Psoas muscle (tissue), 8 donors: ENCODE measurements around the gene ARHGAP10. TPM values are rescaled to one million over a fixed set of nuclear protein-coding genes. Genes with fewer than 3 reads are reported as not detected.
A peak's percentile ranks its signal among the peaks of the same experiment; 100 is the strongest.

Source experiments
- ATAC-seq, 4 donors: fragments of 200-7000 bp; cut with Tn5 transposase; one replicate each; pipeline ENCODE4 v1.9.1; 2020; ENCODE audit warnings: moderate library complexity in 3 of 4, mild to moderate bottlenecking in 2 of 4
- DNase-seq, 2 donors: peaks; one replicate each; pipeline ENCODE4 v3.0.0-alpha.2; 2020
- H3K27ac ChIP-seq: fragments of 200-600 bp; one replicate; pipeline ENCODE4 v1.8.0; 2022
- H3K27me3 ChIP-seq, 3 donors: fragments of 200-600 bp in 1 of 3; one replicate each; pipeline versions ENCODE4 v1.6.1 to v1.8.0; 2013 to 2022; ENCODE audit warnings: low read length in 2 of 3, mild to moderate bottlenecking in 2 of 3, moderate library complexity in 1 of 3; ENCODE audit not compliant: insufficient read depth in 3 of 3
- H3K36me3 ChIP-seq, 2 donors: fragments of 200-600 bp in 1 of 2; one replicate each; pipeline versions ENCODE4 v1.6.1 to v1.8.0; 2013 to 2022; ENCODE audit warnings: low read depth in 1 of 2, mild to moderate bottlenecking in 1 of 2, moderate library complexity in 1 of 2; ENCODE audit not compliant: insufficient read depth in 1 of 2
- H3K4me1 ChIP-seq: fragments of 200-600 bp; one replicate; pipeline ENCODE4 v1.8.0; 2022
- H3K4me3 ChIP-seq: fragments of 200-600 bp; one replicate; pipeline ENCODE4 v1.8.0; 2022; ENCODE audit warnings: mild to moderate bottlenecking
- H3K9me3 ChIP-seq: fragments of 200-600 bp; one replicate; pipeline ENCODE4 v1.8.0; 2022
- CTCF ChIP-seq: fragments of 200-600 bp; IDR thresholded peaks from one replicate; pipeline ENCODE4 v1.8.0; 2022; ENCODE audit warnings: antibody characterized with exemption
- WGBS, 3 donors: extraction: QIAGEN DNeasy Blood & Tissue Kit; methylation state at CpG; one replicate each; pipeline versions ENCODE4 v1.1.6 to v1.1.7; 2013; 5-methylcytosine and 5-hydroxymethylcytosine counted together
- intact Hi-C, 2 donors: fragments of 100-400 bp; cut with DNase I; formaldehyde crosslinking; loops; one replicate each; pipeline versions ENCODE4 v1.11.0 to v1.14.2; 2022
- polyA plus RNA-seq, 3 donors: library from polyadenylated mRNA; stranded (reverse); fragments of 200-250 nt; gene quantifications; one replicate each; pipeline ENCODE4 v1.2.3, GENCODE V29; 2013
- total RNA-seq, 4 donors: library from RNA; stranded (reverse); fragmentation: NEBNext Ultra II Directional in 2 of 4; extraction: Animal tissue kit (Norgen Biotek cat#: 25700) in 2 of 4; gene quantifications; one replicate each; pipeline versions ENCODE4 v1.2.1 to v1.2.4, GENCODE V29; 2021 to 2023
- donor health status: healthy with polysubstance abuse.
- donor health status: DM: no; HTN: no; CAD: no; lungs with moderate emphysema.
- donor health status: Bipolar disorder and iron deficiency.
- donor health status: healthy.
- donor health status: DM: yes; HTN: yes; CAD: no.
- donor health status: DM: no; HTN: no; CAD: no.
- donor health status: DM: no; HTN: no; CAD: no.
- donor health status: DM: yes; HTN: yes; CAD: no.

Gene ARHGAP10
- total and polyA plus RNA-seq, 7 donors, result 28.8 to 43.5 (median 34.0) TPM

- peaks cover 62% of the 10 kb centered on the region for H3K4me1 ChIP-seq
- intact Hi-C loops, result no loop called here
- no peak for TF ChIP-seq CTCF
- H3K27me3 ChIP-seq, result no peaks in the 10 kb centered on the region
- peak in 2 of 4 donors; percentile 1 for ATAC-seq
- DNase-seq, result no peak
- WGBS, 3 donors, result 71 to 94% (median 73%) methylated on average over 9 of the region's 9 CpGs
- no peak overlapping the region for H3K4me3 ChIP-seq
- H3K9me3 ChIP-seq, result no peaks in the 10 kb centered on the region
- H3K27ac ChIP-seq, result no peak overlapping the region
- peaks cover 3 to 19% of the 10 kb centered on the region in 2 donors for H3K36me3 ChIP-seq
These were observed 340.9 kb downstream of the ARHGAP10 start for GRCh38 chr4:148072789-148073188.

GRCh38 chr4:148073349-148073748 is 341.5 kb downstream of the ARHGAP10 start:
- TF ChIP-seq CTCF, result no peak
- Histone ChIP-seq H3K4me1 (peaks cover 57% of the 10 kb centered on the region), H3K36me3 (peaks cover 3 to 19% of the 10 kb centered on the region in 2 donors), H3K27me3 (no peaks in the 10 kb centered on the region), H3K4me3 (no peak overlapping the region), H3K9me3 (no peaks in the 10 kb centered on the region), H3K27ac (no peak overlapping the region)
- ATAC-seq (peak; percentile 19 to 74 (median 66)), DNase-seq (no peak)
- intact Hi-C loops, result no loop called here
- WGBS, 3 donors, result 70 to 79% (median 71%) methylated on average over 6 of the region's 6 CpGs

- Histone ChIP-seq H3K36me3 (peaks cover 3 to 25% of the 10 kb centered on the region in 2 donors), H3K27me3 (no peaks in the 10 kb centered on the region), H3K4me3 (no peak overlapping the region), H3K9me3 (no peaks in the 10 kb centered on the region), H3K27ac (peak overlapping the region; percentile 46), H3K4me1 (peaks cover 55% of the 10 kb centered on the region)
- intact Hi-C loops, result no loop called here
- ATAC-seq (peak in 3 of 4 donors; percentile 32 to 35 (median 33)), DNase-seq (no peak)
- 54 to 62% (median 58%) methylated on average over 5 of the region's 5 CpGs for WGBS, 3 donors
- no peak for TF ChIP-seq CTCF
These were observed 342.6 kb downstream of the ARHGAP10 start for GRCh38 chr4:148074462-148074861.

- Histone ChIP-seq H3K27me3 (no peaks in the 10 kb centered on the region), H3K4me3 (no peak overlapping the region), H3K27ac (no peak overlapping the region), H3K9me3 (no peaks in the 10 kb centered on the region), H3K36me3 (peaks cover 3 to 35% of the 10 kb centered on the region in 2 donors), H3K4me1 (peaks cover 45% of the 10 kb centered on the region)
- no peak for DNase-seq
- intact Hi-C loops, result no loop called here
- TF ChIP-seq CTCF, result no peak
- WGBS, 3 donors, result 89 to 99% (median 97%) methylated on average over 3 of the region's 3 CpGs
- no peak for ATAC-seq
These were observed 343.6 kb downstream of the ARHGAP10 start for GRCh38 chr4:148075438-148075837.

- Histone ChIP-seq H3K4me1 (peaks cover 38% of the 10 kb centered on the region), H3K4me3 (no peak overlapping the region), H3K27ac (no peak overlapping the region), H3K9me3 (no peaks in the 10 kb centered on the region), H3K27me3 (no peaks in the 10 kb centered on the region), H3K36me3 (peaks cover 3 to 46% of the 10 kb centered on the region in 2 donors)
- peak in 3 of 4 donors; percentile 50 to 57 (median 57) for ATAC-seq
- no peak for TF ChIP-seq CTCF
- WGBS, 3 donors, result 41 to 69% (median 43%) methylated on average over 5 of the region's 5 CpGs
- DNase-seq, result no peak
- intact Hi-C loops, result no loop called here
These were observed 345.1 kb downstream of the ARHGAP10 start for GRCh38 chr4:148076964-148077363.
